ENCODE results near the gene DDX47. TPM values are rescaled to one million over a fixed set of nuclear protein-coding genes. Genes with fewer than 3 reads are reported as not detected.

DDX47 gene
- total and polyA plus RNA-seq, 2 experiments from 2014 or later = 54.0 to 90.8 TPM

- H3F3A ChIP-seq (replicated peaks; ENCODE audit: low read depth) = no peaks in the 10 kb centered on the region; the same call in 1 of the 2 replicates
- peaks cover 40% of the 10 kb centered on the region for H3K4me1 Mint-ChIP-seq
- peaks cover 24% of the 10 kb centered on the region for H3K4me1 ChIP-seq (ENCODE audit: insufficient read depth)
- no peaks in the 10 kb centered on the region for H3K9me2 ChIP-seq (ENCODE audit: insufficient read depth)
- DNase-seq (ENCODE audit: low spot score) (no peak), ATAC-seq (no peak)
- no peaks in the 10 kb centered on the region for H3K27me3 ChIP-seq (ENCODE audit: insufficient read depth)
- H3K27me3 Mint-ChIP-seq (ENCODE audit: insufficient read depth, low read depth, poor library complexity) = peaks cover 10% of the 10 kb centered on the region
- H3K36me3 ChIP-seq (ENCODE audit: insufficient read depth) = no peaks in the 10 kb centered on the region
- H3K79me2 ChIP-seq (replicated peaks; ENCODE audit: insufficient read depth) = no peaks in the 10 kb centered on the region
- H3K27ac Mint-ChIP-seq = no peak overlapping the region
- H4K20me1 ChIP-seq (replicated peaks; ENCODE audit: insufficient read depth) = no peaks in the 10 kb centered on the region
- no peak overlapping the region for H2AFZ ChIP-seq
- TF ChIP-seq, protein P1, sequence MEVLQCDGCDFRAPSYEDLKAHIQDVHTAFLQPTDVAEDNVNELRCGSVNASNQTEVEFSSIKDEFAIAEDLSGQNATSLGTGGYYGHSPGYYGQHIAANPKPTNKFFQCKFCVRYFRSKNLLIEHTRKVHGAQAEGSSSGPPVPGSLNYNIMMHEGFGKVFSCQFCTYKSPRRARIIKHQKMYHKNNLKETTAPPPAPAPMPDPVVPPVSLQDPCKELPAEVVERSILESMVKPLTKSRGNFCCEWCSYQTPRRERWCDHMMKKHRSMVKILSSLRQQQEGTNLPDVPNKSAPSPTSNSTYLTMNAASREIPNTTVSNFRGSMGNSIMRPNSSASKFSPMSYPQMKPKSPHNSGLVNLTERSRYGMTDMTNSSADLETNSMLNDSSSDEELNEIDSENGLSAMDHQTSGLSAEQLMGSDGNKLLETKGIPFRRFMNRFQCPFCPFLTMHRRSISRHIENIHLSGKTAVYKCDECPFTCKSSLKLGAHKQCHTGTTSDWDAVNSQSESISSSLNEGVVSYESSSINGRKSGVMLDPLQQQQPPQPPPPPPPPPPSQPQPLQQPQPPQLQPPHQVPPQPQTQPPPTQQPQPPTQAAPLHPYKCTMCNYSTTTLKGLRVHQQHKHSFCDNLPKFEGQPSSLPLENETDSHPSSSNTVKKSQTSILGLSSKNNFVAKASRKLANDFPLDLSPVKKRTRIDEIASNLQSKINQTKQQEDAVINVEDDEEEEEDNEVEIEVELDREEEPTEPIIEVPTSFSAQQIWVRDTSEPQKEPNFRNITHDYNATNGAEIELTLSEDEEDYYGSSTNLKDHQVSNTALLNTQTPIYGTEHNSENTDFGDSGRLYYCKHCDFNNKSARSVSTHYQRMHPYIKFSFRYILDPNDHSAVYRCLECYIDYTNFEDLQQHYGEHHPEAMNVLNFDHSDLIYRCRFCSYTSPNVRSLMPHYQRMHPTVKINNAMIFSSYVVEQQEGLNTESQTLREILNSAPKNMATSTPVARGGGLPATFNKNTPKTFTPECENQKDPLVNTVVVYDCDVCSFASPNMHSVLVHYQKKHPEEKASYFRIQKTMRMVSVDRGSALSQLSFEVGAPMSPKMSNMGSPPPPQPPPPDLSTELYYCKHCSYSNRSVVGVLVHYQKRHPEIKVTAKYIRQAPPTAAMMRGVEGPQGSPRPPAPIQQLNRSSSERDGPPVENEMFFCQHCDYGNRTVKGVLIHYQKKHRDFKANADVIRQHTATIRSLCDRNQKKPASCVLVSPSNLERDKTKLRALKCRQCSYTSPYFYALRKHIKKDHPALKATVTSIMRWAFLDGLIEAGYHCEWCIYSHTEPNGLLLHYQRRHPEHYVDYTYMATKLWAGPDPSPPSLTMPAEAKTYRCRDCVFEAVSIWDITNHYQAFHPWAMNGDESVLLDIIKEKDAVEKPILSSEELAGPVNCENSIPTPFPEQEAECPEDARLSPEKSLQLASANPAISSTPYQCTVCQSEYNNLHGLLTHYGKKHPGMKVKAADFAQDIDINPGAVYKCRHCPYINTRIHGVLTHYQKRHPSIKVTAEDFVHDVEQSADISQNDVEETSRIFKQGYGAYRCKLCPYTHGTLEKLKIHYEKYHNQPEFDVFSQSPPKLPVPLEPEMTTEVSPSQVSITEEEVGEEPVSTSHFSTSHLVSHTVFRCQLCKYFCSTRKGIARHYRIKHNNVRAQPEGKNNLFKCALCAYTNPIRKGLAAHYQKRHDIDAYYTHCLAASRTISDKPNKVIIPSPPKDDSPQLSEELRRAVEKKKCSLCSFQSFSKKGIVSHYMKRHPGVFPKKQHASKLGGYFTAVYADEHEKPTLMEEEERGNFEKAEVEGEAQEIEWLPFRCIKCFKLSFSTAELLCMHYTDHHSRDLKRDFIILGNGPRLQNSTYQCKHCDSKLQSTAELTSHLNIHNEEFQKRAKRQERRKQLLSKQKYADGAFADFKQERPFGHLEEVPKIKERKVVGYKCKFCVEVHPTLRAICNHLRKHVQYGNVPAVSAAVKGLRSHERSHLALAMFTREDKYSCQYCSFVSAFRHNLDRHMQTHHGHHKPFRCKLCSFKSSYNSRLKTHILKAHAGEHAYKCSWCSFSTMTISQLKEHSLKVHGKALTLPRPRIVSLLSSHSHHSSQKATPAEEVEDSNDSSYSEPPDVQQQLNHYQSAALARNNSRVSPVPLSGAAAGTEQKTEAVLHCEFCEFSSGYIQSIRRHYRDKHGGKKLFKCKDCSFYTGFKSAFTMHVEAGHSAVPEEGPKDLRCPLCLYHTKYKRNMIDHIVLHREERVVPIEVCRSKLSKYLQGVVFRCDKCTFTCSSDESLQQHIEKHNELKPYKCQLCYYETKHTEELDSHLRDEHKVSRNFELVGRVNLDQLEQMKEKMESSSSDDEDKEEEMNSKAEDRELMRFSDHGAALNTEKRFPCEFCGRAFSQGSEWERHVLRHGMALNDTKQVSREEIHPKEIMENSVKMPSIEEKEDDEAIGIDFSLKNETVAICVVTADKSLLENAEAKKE (CRISPR knock-in tag; IDR thresholded peaks at IDR 0.05) = no peak
- TF ChIP-seq JUNB (IDR thresholded peaks at IDR 0.05; ENCODE audit: unreplicated experiment) = no peak
- no peak for TF ChIP-seq ZNF114 (CRISPR knock-in tag; IDR thresholded peaks at IDR 0.05)
- no peak for TF ChIP-seq ETS1 (IDR thresholded peaks at IDR 0.05)
- H3K9me3 Mint-ChIP-seq = no peaks in the 10 kb centered on the region
- no peak overlapping the region for H3K4me3 Mint-ChIP-seq
- no peak overlapping the region for H3K4me3 ChIP-seq
- no peak overlapping the region for H3K27ac ChIP-seq (ENCODE audit: low read depth)
- H3K4me2 ChIP-seq = no peak overlapping the region
- peaks cover 8% of the 10 kb centered on the region; the same call in 2 of the 3 replicates for H3K36me3 Mint-ChIP-seq (ENCODE audit: low read depth)
Measured at GRCh38 chr12:12870465-12870864, 57.3 kb downstream of the DDX47 start.

- Histone ChIP-seq H3K4me1 (ENCODE audit: insufficient read depth) (peaks cover 24% of the 10 kb centered on the region), H4K20me1 (replicated peaks; ENCODE audit: insufficient read depth) (no peaks in the 10 kb centered on the region), H3K27me3 (ENCODE audit: insufficient read depth) (no peaks in the 10 kb centered on the region), H3K9me2 (ENCODE audit: insufficient read depth) (no peaks in the 10 kb centered on the region), H3K36me3 (ENCODE audit: insufficient read depth) (no peaks in the 10 kb centered on the region), H3K4me3 (no peak overlapping the region), H3K4me2 (no peak overlapping the region), H2AFZ (no peak overlapping the region), H3K79me2 (replicated peaks; ENCODE audit: insufficient read depth) (no peaks in the 10 kb centered on the region), H3K27ac (ENCODE audit: low read depth) (no peak overlapping the region), H3F3A (replicated peaks; ENCODE audit: low read depth) (no peaks in the 10 kb centered on the region; the same call in 1 of the 2 replicates)
- ATAC-seq (no peak), DNase-seq (ENCODE audit: low spot score) (no peak)
- H3K27ac Mint-ChIP-seq = peak overlapping the region; percentile 25; the same call in 1 of the 2 replicates
- peaks cover 8% of the 10 kb centered on the region; the same call in 2 of the 3 replicates for H3K36me3 Mint-ChIP-seq (ENCODE audit: low read depth)
- H3K27me3 Mint-ChIP-seq (ENCODE audit: insufficient read depth, low read depth, poor library complexity) = peaks cover 10% of the 10 kb centered on the region
- H3K4me3 Mint-ChIP-seq = no peak overlapping the region
- no peaks in the 10 kb centered on the region for H3K9me3 Mint-ChIP-seq
- H3K4me1 Mint-ChIP-seq = peaks cover 40% of the 10 kb centered on the region
- TF ChIP-seq, protein P1 (CRISPR knock-in tag; IDR thresholded peaks at IDR 0.05) = 0 out of 2 replicates have a peak, but pooled peaks have one; percentile 37
- no peak for TF ChIP-seq JUNB (IDR thresholded peaks at IDR 0.05; ENCODE audit: unreplicated experiment)
Measured at GRCh38 chr12:12871587-12872138, 58.5 kb downstream of the DDX47 start.

All from GM23338 (cell line).